Esophagus muscularis mucosa (tissue), 3 donors: Measurements from ENCODE around the gene KANK4.

Experiments used
- CTCF ChIP-seq, 3 experiments: fragments of 200-600 bp in 2 of 3; fragments of 450-650 bp in 1 of 3; sonication (generic) in 2 of 3; IDR thresholded peaks; one replicate each; pipeline ENCODE4 v1.5.1; 2017 to 2019; ENCODE audit warnings: antibody characterized with exemption in 3 of 3, mild to moderate bottlenecking in 2 of 3, moderate library complexity in 1 of 3
- POLR2AphosphoS5 ChIP-seq, 2 donors: sonication (generic); formaldehyde crosslinking; IDR thresholded peaks; one replicate each; pipeline ENCODE4 v1.6.1; 2017; ENCODE audit warnings: antibody characterized with exemption in 2 of 2

GRCh38 chr1:62218604-62219003, 100.6 kb downstream of the KANK4 start:
- TF ChIP-seq CTCF (IDR thresholded peaks at IDR 0.05) (no peak), POLR2AphosphoS5 (IDR thresholded peaks at IDR 0.05) (no peak)
